ENCODE results near the gene HSPB9.

HSPB9 gene

GRCh38 chr17:42130310-42130936, 7.8 kb downstream of the HSPB9 start:
- no peak overlapping the region for H3K27ac ChIP-seq (replicated peaks)
- no peaks in the 10 kb centered on the region for H3K27me3 ChIP-seq (ENCODE audit: insufficient read depth, poor library complexity, severe bottlenecking)
- DNase-seq (ENCODE audit: low read depth in 1 of 2, low spot score in 1 of 2) = no peak
- H3K4me3 ChIP-seq (replicated peaks; ENCODE audit: insufficient read depth, low read length) = no peak overlapping the region
- no peak for TF ChIP-seq REST (IDR thresholded peaks at IDR 0.05; ENCODE audit: insufficient replicate concordance, low read depth)
- no peak for TF ChIP-seq POLR2AphosphoS5 (IDR thresholded peaks at IDR 0.05; ENCODE audit: low read depth)
- TF ChIP-seq GABPA (IDR thresholded peaks at IDR 0.05; ENCODE audit: low read depth) = no peak
- TF ChIP-seq CTCF (IDR thresholded peaks at IDR 0.05; ENCODE audit: insufficient read depth, low read length) = no peak
- no peak for TF ChIP-seq SPI1 (IDR thresholded peaks at IDR 0.05; ENCODE audit: borderline replicate concordance, low read depth)

- no peak overlapping the region for H3K4me3 ChIP-seq (replicated peaks; ENCODE audit: insufficient read depth, low read length)
- no peak for DNase-seq (ENCODE audit: low read depth in 1 of 2, low spot score in 1 of 2)
- no peaks in the 10 kb centered on the region for H3K27me3 ChIP-seq (ENCODE audit: insufficient read depth, poor library complexity, severe bottlenecking)
- 0 out of 2 replicates have a peak overlapping the region, but pooled peaks have one; percentile 10 for H3K27ac ChIP-seq (replicated peaks)
- TF ChIP-seq POLR2AphosphoS5 (IDR thresholded peaks at IDR 0.05; ENCODE audit: low read depth) (no peak), CTCF (IDR thresholded peaks at IDR 0.05; ENCODE audit: insufficient read depth, low read length) (no peak), GABPA (IDR thresholded peaks at IDR 0.05; ENCODE audit: low read depth) (no peak), SPI1 (IDR thresholded peaks at IDR 0.05; ENCODE audit: borderline replicate concordance, low read depth) (no peak), REST (IDR thresholded peaks at IDR 0.05; ENCODE audit: insufficient replicate concordance, low read depth) (no peak)
These were observed 8.6 kb downstream of the HSPB9 start for GRCh38 chr17:42131232-42131631.

DNA sequence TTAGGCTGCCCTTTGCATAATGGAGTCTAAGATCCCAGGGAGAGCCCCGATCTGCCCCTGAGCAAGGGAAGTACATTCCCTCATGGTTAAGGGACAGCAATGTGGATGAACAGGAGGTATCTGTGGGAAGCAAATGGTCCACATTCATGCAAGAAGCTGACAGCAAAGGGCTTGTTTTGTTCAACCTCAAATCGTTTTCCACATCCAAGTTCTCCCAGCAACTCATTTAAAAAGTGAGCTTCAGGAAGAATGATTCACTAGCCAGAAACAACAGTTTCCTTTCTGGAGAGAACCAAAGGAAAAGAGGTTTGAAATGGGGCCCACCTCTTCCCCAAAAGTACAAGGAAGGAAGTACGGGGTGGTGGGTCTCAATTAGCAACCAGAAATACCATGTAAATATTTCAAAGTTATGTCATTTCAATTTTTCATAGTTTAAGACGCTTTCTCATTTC, 9.4 kb downstream of the HSPB9 start:
- no peaks in the 10 kb centered on the region for H3K27me3 ChIP-seq (ENCODE audit: insufficient read depth, poor library complexity, severe bottlenecking)
- peak overlapping the region; percentile 3; the same call in 1 of the 2 replicates for H3K27ac ChIP-seq (replicated peaks)
- no peak for DNase-seq (ENCODE audit: low read depth in 1 of 2, low spot score in 1 of 2)
- TF ChIP-seq GABPA (IDR thresholded peaks at IDR 0.05; ENCODE audit: low read depth) (no peak), CTCF (IDR thresholded peaks at IDR 0.05; ENCODE audit: insufficient read depth, low read length) (no peak), SPI1 (IDR thresholded peaks at IDR 0.05; ENCODE audit: borderline replicate concordance, low read depth) (0 out of 2 replicates have a peak, but pooled peaks have one; percentile 10)
- no peak overlapping the region for H3K4me3 ChIP-seq (replicated peaks; ENCODE audit: insufficient read depth, low read length)

DNA sequence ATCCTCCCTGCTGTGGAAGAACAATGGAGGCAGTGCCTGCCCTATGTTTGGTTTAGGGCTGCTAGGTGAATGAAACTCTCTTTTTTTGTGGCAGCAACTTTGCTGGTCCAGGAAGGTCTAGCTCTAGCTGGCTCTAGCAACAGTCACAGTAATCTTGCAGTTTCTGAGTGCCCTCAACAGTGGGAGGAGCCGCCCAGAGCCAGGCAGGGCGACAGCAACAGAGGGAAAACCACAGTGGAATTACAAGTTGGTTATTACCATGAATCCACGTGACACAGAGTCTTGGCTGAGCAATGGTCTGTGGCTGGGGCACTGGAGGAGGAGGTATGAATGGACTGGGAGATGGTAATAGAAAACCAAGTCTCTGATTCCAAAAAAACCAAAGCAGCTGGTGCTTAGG, 10.3 kb downstream of the HSPB9 start:
- peak in 1 of 2 experiments; percentile 79 for DNase-seq (ENCODE audit: low read depth in 1 of 2, low spot score in 1 of 2)
- TF ChIP-seq REST (IDR thresholded peaks at IDR 0.05; ENCODE audit: insufficient replicate concordance, low read depth) (no peak), CTCF (IDR thresholded peaks at IDR 0.05; ENCODE audit: insufficient read depth, low read length) (no peak), SPI1 (IDR thresholded peaks at IDR 0.05; ENCODE audit: borderline replicate concordance, low read depth) (no peak), GABPA (IDR thresholded peaks at IDR 0.05; ENCODE audit: low read depth) (no peak), POLR2AphosphoS5 (IDR thresholded peaks at IDR 0.05; ENCODE audit: low read depth) (no peak)
- Histone ChIP-seq H3K27me3 (ENCODE audit: insufficient read depth, poor library complexity, severe bottlenecking) (no peaks in the 10 kb centered on the region), H3K27ac (replicated peaks) (no peak overlapping the region), H3K4me3 (replicated peaks; ENCODE audit: insufficient read depth, low read length) (no peak overlapping the region)
